ENCODE measurements around the gene ACLY.

The ACLY gene

DNA sequence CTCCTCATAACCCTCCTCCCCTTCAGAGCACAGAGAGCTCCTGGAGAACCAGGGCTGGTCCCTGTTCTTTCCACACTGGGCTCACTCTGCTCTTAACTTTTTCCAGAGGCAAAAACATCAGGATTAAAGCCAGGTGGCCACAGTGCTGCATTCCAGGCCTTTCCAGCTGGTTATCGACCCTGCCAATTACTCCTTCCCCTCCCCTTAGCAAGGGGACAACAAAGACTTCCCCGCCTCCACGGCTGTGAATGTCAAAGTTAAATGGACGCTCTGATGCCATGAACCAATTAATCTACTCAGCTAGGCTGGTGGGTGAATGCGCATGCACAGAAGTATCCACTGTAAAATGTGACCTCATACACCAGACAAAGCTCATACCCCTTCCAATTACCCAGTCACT lies 23.1 kb downstream of the ACLY start:
- Histone ChIP-seq H2BK120ac (ENCODE audit: low read depth, low read length) (no peak overlapping the region), H3K4me1 (ENCODE audit: control insufficient read depth in 2 of 2, insufficient read depth in 1 of 2, low read depth in 1 of 2, low read length in 2 of 2) (no peaks in the 10 kb centered on the region), H3K23ac (ENCODE audit: low read depth, low read length, poor library complexity) (no peak overlapping the region), H2BK15ac (ENCODE audit: low read length) (no peak overlapping the region), H2AK5ac (ENCODE audit: low read depth, low read length) (no peak overlapping the region), H2BK5ac (ENCODE audit: low read length) (no peak overlapping the region), H3K36me3 (replicated peaks in 1 of 2; ENCODE audit: control insufficient read depth in 2 of 2, insufficient read depth in 2 of 2, low read length in 2 of 2) (peaks cover 77 to 99% of the 10 kb centered on the region in 2 donors), H3K9ac (ENCODE audit: low read depth, low read length, poor library complexity) (no peak overlapping the region), H3K4me3 (ENCODE audit: low read length in 2 of 2) (no peak overlapping the region), H4K91ac (ENCODE audit: low read depth, low read length, poor library complexity) (no peak overlapping the region), H2AFZ (ENCODE audit: low read length) (no peak overlapping the region), H4K8ac (ENCODE audit: low read depth, low read length) (no peak overlapping the region), H3K27ac (replicated peaks; ENCODE audit: low read length) (no peak overlapping the region), H2BK12ac (ENCODE audit: low read length) (no peak overlapping the region), H3K4ac (ENCODE audit: low read length) (no peak overlapping the region), H3K18ac (ENCODE audit: low read length) (no peak overlapping the region), H3K9me3 (replicated peaks in 1 of 2; ENCODE audit: control insufficient read depth in 2 of 2, insufficient read depth in 1 of 2, low read depth in 1 of 2, low read length in 2 of 2) (no peaks in the 10 kb centered on the region), H3K4me2 (ENCODE audit: insufficient read depth, low read length, poor library complexity, severe bottlenecking) (no peak overlapping the region), H3K14ac (ENCODE audit: low read length) (no peak overlapping the region), H3K79me1 (ENCODE audit: low read depth, low read length) (peaks cover 14% of the 10 kb centered on the region), H3K27me3 (ENCODE audit: control insufficient read depth in 3 of 3, insufficient read depth in 3 of 3, low read depth in 1 of 3, low read length in 3 of 3) (no peaks in the 10 kb centered on the region)
- no CpG with 5 or more reads among the region's 5 CpGs for WGBS, 2 donors (ENCODE audit: extremely low coverage in 2 of 2, insufficient read length in 2 of 2, insufficient replicate concordance in 1 of 2)
- DNase-seq (ENCODE audit: low spot score) = no peak

DNA sequence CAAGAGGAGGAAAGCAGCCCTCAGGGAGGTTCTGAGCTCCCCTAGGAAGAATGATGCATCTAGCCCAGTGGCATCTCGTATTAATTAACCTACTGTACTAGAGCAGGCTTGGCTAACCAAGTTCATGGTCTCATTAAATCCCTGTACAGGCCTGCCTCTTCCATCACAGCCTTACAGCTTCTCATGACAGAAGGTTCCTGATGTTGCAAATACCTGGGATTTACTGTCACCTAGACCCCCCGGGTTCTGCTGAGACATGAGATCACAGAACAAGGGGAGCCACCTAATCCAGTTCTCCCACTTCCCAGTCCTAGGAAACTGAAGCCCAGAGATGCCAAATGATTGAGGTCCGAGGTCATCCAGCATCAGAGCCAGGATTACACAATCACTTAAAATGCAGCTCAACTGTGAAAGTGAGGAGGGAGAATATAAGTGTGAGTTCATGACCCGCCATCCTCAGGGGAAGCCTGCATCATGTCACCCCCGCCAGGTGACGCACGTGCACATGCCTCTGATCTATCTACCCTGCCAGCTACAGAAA lies 23.9 kb downstream of the ACLY start:
- H2AK5ac ChIP-seq (ENCODE audit: low read depth, low read length) = no peak overlapping the region
- H3K4me2 ChIP-seq (ENCODE audit: insufficient read depth, low read length, poor library complexity, severe bottlenecking) = no peak overlapping the region

DNA sequence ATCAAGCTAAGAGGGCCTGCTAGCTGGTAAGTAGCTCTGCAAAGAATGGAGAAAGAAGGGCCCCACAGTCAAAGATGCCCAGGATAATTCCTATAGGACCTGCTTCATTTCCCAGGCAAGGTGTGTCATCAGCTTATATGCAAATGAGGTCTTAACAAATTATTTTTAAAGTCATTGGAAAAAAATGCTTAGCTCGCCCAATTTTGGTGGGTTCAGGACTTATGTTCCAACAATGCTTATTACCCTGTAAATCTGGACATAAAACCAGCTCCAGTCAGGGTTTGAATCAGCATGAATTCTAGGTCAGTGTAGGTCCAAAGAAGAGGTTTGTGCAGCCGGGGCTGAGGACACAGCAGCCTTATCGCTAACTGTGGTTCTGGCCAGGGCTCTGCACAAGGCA lies 25.4 kb downstream of the ACLY start:
- no CpG with 5 or more reads among the region's 3 CpGs for WGBS, 2 donors (ENCODE audit: extremely low coverage in 2 of 2, insufficient read length in 2 of 2, insufficient replicate concordance in 1 of 2)
- Histone ChIP-seq H3K9ac (ENCODE audit: low read depth, low read length, poor library complexity) (no peak overlapping the region), H3K18ac (ENCODE audit: low read length) (no peak overlapping the region), H4K8ac (ENCODE audit: low read depth, low read length) (no peak overlapping the region), H3K4me3 (ENCODE audit: low read length in 2 of 2) (peak overlapping the region in 1 of 2 donors; percentile 27), H2BK15ac (ENCODE audit: low read length) (no peak overlapping the region), H2AFZ (ENCODE audit: low read length) (no peak overlapping the region), H2BK120ac (ENCODE audit: low read depth, low read length) (no peak overlapping the region), H3K23ac (ENCODE audit: low read depth, low read length, poor library complexity) (no peak overlapping the region), H2AK5ac (ENCODE audit: low read depth, low read length) (no peak overlapping the region), H4K91ac (ENCODE audit: low read depth, low read length, poor library complexity) (no peak overlapping the region), H3K27ac (replicated peaks; ENCODE audit: low read length) (no peak overlapping the region), H3K14ac (ENCODE audit: low read length) (no peak overlapping the region), H3K4me1 (ENCODE audit: control insufficient read depth in 2 of 2, insufficient read depth in 1 of 2, low read depth in 1 of 2, low read length in 2 of 2) (no peaks in the 10 kb centered on the region), H3K27me3 (ENCODE audit: control insufficient read depth in 3 of 3, insufficient read depth in 3 of 3, low read depth in 1 of 3, low read length in 3 of 3) (no peaks in the 10 kb centered on the region), H2BK5ac (ENCODE audit: low read length) (no peak overlapping the region), H2BK12ac (ENCODE audit: low read length) (no peak overlapping the region), H3K9me3 (replicated peaks in 1 of 2; ENCODE audit: control insufficient read depth in 2 of 2, insufficient read depth in 1 of 2, low read depth in 1 of 2, low read length in 2 of 2) (no peaks in the 10 kb centered on the region), H3K36me3 (replicated peaks in 1 of 2; ENCODE audit: control insufficient read depth in 2 of 2, insufficient read depth in 2 of 2, low read length in 2 of 2) (peaks cover 71 to 96% of the 10 kb centered on the region in 2 donors), H3K4me2 (ENCODE audit: insufficient read depth, low read length, poor library complexity, severe bottlenecking) (no peak overlapping the region), H3K4ac (ENCODE audit: low read length) (no peak overlapping the region), H3K79me1 (ENCODE audit: low read depth, low read length) (peaks cover 14% of the 10 kb centered on the region)
- DNase-seq (ENCODE audit: low spot score) = no peak

More for the DNA sequence above, 23.9 kb downstream of the ACLY start:
- H2AFZ ChIP-seq (ENCODE audit: low read length) = no peak overlapping the region
- peaks cover 14% of the 10 kb centered on the region for H3K79me1 ChIP-seq (ENCODE audit: low read depth, low read length)
- no peaks in the 10 kb centered on the region for H3K4me1 ChIP-seq (ENCODE audit: control insufficient read depth in 2 of 2, insufficient read depth in 1 of 2, low read depth in 1 of 2, low read length in 2 of 2)
- no peak overlapping the region for H3K4me3 ChIP-seq (ENCODE audit: low read length in 2 of 2)
- no peak overlapping the region for H3K23ac ChIP-seq (ENCODE audit: low read depth, low read length, poor library complexity)
- no peak overlapping the region for H2BK15ac ChIP-seq (ENCODE audit: low read length)
- no peak overlapping the region for H4K91ac ChIP-seq (ENCODE audit: low read depth, low read length, poor library complexity)
- H2BK12ac ChIP-seq (ENCODE audit: low read length) = no peak overlapping the region
- no peak overlapping the region for H3K18ac ChIP-seq (ENCODE audit: low read length)
- H3K4ac ChIP-seq (ENCODE audit: low read length) = no peak overlapping the region
- H2BK120ac ChIP-seq (ENCODE audit: low read depth, low read length) = no peak overlapping the region
- no peaks in the 10 kb centered on the region for H3K27me3 ChIP-seq (ENCODE audit: control insufficient read depth in 3 of 3, insufficient read depth in 3 of 3, low read depth in 1 of 3, low read length in 3 of 3)
- DNase-seq (ENCODE audit: low spot score) = no peak
- no peak overlapping the region for H3K9ac ChIP-seq (ENCODE audit: low read depth, low read length, poor library complexity)
- H4K8ac ChIP-seq (ENCODE audit: low read depth, low read length) = no peak overlapping the region
- peaks cover 74 to 96% of the 10 kb centered on the region in 2 donors for H3K36me3 ChIP-seq (replicated peaks in 1 of 2; ENCODE audit: control insufficient read depth in 2 of 2, insufficient read depth in 2 of 2, low read length in 2 of 2)
- H2BK5ac ChIP-seq (ENCODE audit: low read length) = no peak overlapping the region
- H3K9me3 ChIP-seq (replicated peaks in 1 of 2; ENCODE audit: control insufficient read depth in 2 of 2, insufficient read depth in 1 of 2, low read depth in 1 of 2, low read length in 2 of 2) = no peaks in the 10 kb centered on the region
- no peak overlapping the region for H3K14ac ChIP-seq (ENCODE audit: low read length)
- no peak overlapping the region for H3K27ac ChIP-seq (replicated peaks; ENCODE audit: low read length)
- WGBS, 2 donors (ENCODE audit: extremely low coverage in 2 of 2, insufficient read length in 2 of 2, insufficient replicate concordance in 1 of 2) = no CpG with 5 or more reads among the region's 7 CpGs

DNA sequence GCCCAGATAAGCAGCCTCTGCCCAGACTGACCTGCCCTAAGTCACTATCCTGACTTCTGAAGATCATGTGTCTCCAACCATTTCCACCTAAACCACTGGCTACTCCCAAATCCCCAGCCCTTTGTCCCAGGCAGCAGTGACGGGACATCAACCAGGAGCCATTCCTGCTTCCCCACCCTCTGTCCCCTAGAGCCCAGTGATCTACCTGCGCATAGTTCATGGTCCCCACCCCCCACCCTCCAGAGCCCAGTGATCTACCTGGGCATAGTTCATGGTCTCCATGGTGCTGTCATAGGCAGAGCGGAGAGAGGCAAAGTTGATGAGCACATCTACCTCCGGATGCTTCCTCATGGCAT lies 26.8 kb downstream of the ACLY start:
- Histone ChIP-seq H2BK120ac (ENCODE audit: low read depth, low read length) (no peak overlapping the region), H3K4me3 (ENCODE audit: low read length in 2 of 2) (no peak overlapping the region), H3K4me1 (ENCODE audit: control insufficient read depth in 2 of 2, insufficient read depth in 1 of 2, low read depth in 1 of 2, low read length in 2 of 2) (no peaks in the 10 kb centered on the region), H3K4me2 (ENCODE audit: insufficient read depth, low read length, poor library complexity, severe bottlenecking) (no peak overlapping the region), H3K9me3 (replicated peaks in 1 of 2; ENCODE audit: control insufficient read depth in 2 of 2, insufficient read depth in 1 of 2, low read depth in 1 of 2, low read length in 2 of 2) (no peaks in the 10 kb centered on the region), H2BK15ac (ENCODE audit: low read length) (no peak overlapping the region), H3K9ac (ENCODE audit: low read depth, low read length, poor library complexity) (no peak overlapping the region), H3K27ac (replicated peaks; ENCODE audit: low read length) (no peak overlapping the region), H3K23ac (ENCODE audit: low read depth, low read length, poor library complexity) (no peak overlapping the region), H2AK5ac (ENCODE audit: low read depth, low read length) (no peak overlapping the region), H3K27me3 (ENCODE audit: control insufficient read depth in 3 of 3, insufficient read depth in 3 of 3, low read depth in 1 of 3, low read length in 3 of 3) (no peaks in the 10 kb centered on the region), H2AFZ (ENCODE audit: low read length) (no peak overlapping the region), H3K36me3 (replicated peaks in 1 of 2; ENCODE audit: control insufficient read depth in 2 of 2, insufficient read depth in 2 of 2, low read length in 2 of 2) (peaks cover 70 to 96% of the 10 kb centered on the region in 2 donors), H3K4ac (ENCODE audit: low read length) (no peak overlapping the region), H4K91ac (ENCODE audit: low read depth, low read length, poor library complexity) (no peak overlapping the region), H3K18ac (ENCODE audit: low read length) (no peak overlapping the region), H4K8ac (ENCODE audit: low read depth, low read length) (no peak overlapping the region), H3K79me1 (ENCODE audit: low read depth, low read length) (peaks cover 14% of the 10 kb centered on the region), H3K14ac (ENCODE audit: low read length) (no peak overlapping the region), H2BK12ac (ENCODE audit: low read length) (no peak overlapping the region), H2BK5ac (ENCODE audit: low read length) (no peak overlapping the region)
- WGBS, 2 donors (ENCODE audit: extremely low coverage in 2 of 2, insufficient read length in 2 of 2, insufficient replicate concordance in 1 of 2) = no CpG with 5 or more reads among the region's 4 CpGs
- DNase-seq (ENCODE audit: low spot score) = no peak
